ENCODE measurements around the gene ST7.

- TF ChIP-seq CTCF (conservative IDR thresholded peaks at IDR 0.05; ENCODE audit: low read length) (no peak), EZH2phosphoT487 (IDR thresholded peaks at IDR 0.05; ENCODE audit: borderline replicate concordance, low read depth, low read length) (no peak)
Observed at GRCh38 chr7:117004899-117005298, 51.6 kb downstream of the ST7 start.

Data from OCI-LY7 (cell line).